Forelimb muscle (tissue), 1 donor: Measurements from ENCODE around the gene COL19A1. TPM values are rescaled to one million over a fixed set of nuclear protein-coding genes. Genes with fewer than 3 reads are reported as not detected.
A peak's percentile ranks its signal among the peaks of the same experiment; 100 is the strongest.

Experiments
- DNase-seq: peaks from one replicate; pipeline ENCODE4 v3.0.0-alpha.2; 2013; ENCODE audit warnings: low read depth
- polyA plus RNA-seq: library from polyadenylated mRNA; unstranded; fragments of 120-200 nt; gene quantifications from one replicate; pipeline ENCODE4 v1.2.1, GENCODE V29; 2013; ENCODE audit not compliant: insufficient read length

The COL19A1 gene
- polyA plus RNA-seq, 1 donor: 3.3 TPM

- DNase-seq: no peak
Measured at GRCh38 chr6:70124882-70125545, 258.7 kb downstream of the COL19A1 start.

- no peak for DNase-seq
Measured at GRCh38 chr6:70125602-70126001, 259.2 kb downstream of the COL19A1 start.

GRCh38 chr6:70129341-70129740 is 263.0 kb downstream of the COL19A1 start:
- DNase-seq: no peak

- DNase-seq: no peak
Measured at GRCh38 chr6:70130865-70131264, 264.5 kb downstream of the COL19A1 start.

- DNase-seq: no peak
Measured at GRCh38 chr6:70131528-70131927, 265.2 kb downstream of the COL19A1 start.

GRCh38 chr6:70133246-70133645 is 266.9 kb downstream of the COL19A1 start:
- no peak for DNase-seq

GRCh38 chr6:70134542-70134941 is 268.2 kb downstream of the COL19A1 start:
- no peak for DNase-seq

- DNase-seq: no peak
Measured at GRCh38 chr6:70135219-70136160, 269.1 kb downstream of the COL19A1 start.

- DNase-seq: no peak
Measured at GRCh38 chr6:70136996-70137395, 270.6 kb downstream of the COL19A1 start.

GRCh38 chr6:70140496-70140895 is 274.1 kb downstream of the COL19A1 start:
- no peak for DNase-seq

GRCh38 chr6:70142034-70142433 is 275.7 kb downstream of the COL19A1 start:
- no peak for DNase-seq

- no peak for DNase-seq
Measured at GRCh38 chr6:70145178-70145577, 278.8 kb downstream of the COL19A1 start.

- DNase-seq: no peak
Measured at GRCh38 chr6:70149209-70149788, 282.9 kb downstream of the COL19A1 start.

- no peak for DNase-seq
Measured at GRCh38 chr6:70150521-70150920, 284.2 kb downstream of the COL19A1 start.

- no peak for DNase-seq
Measured at GRCh38 chr6:70151616-70152015, 285.3 kb downstream of the COL19A1 start.

GRCh38 chr6:70152786-70153185 is 286.4 kb downstream of the COL19A1 start:
- no peak for DNase-seq

GRCh38 chr6:70157086-70157485 is 290.7 kb downstream of the COL19A1 start:
- no peak for DNase-seq

GRCh38 chr6:70160276-70160675 is 293.9 kb downstream of the COL19A1 start:
- DNase-seq: no peak

GRCh38 chr6:70162972-70163371 is 296.6 kb downstream of the COL19A1 start:
- DNase-seq: no peak

- no peak for DNase-seq
Measured at GRCh38 chr6:70163795-70164194, 297.4 kb downstream of the COL19A1 start.

- DNase-seq: no peak
Measured at GRCh38 chr6:70164556-70164955, 298.2 kb downstream of the COL19A1 start.

GRCh38 chr6:70166088-70166958 is 300.0 kb downstream of the COL19A1 start:
- DNase-seq: peak; percentile 1
